NCI-H1048 (cell line): ENCODE results near the gene LSM10.

Source experiments
- DNase-seq: peaks from one replicate; lab custom pipeline; 2025; lab: John Stamatoyannopoulos, UW

LSM10 gene

DNA sequence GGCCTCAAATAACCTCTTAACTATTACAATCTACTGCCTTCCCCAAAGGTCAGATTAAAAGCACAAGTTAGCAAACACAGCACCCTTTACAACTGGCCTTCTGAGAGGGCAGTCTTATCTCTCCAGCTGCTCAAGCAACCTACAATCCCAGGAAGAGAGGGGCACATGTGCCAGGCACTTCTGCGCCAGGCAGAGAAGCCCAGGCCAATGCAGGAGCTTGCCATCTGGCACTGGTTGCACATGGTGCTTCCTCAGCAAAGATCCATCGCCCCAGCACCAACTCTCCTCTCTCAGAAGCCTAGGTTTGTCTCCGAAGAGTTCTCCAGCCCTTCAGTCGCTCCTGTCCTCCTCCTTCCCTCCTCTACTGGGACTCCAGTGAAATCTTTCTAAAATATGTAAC lies 14.5 kb downstream of the LSM10 start:
- no peak for DNase-seq

DNA sequence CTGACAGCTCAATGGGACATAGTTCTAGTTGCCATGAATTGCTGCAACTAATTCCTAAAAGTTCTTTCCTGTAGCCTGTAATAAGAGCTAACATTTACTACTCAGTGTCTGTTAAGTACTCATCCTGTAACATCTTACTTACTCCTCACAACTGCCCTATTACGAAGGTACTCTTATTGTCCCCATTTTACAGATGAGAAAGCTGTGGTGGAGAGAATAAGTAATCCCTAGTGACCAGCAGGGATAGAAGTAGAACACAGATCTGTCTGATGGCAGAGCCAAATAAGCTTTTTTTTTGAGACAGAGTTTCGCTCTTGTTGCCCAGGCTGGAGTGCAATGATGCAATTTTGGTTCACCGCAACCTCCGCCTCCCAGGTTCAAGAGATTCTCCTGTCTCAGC lies 15.0 kb downstream of the LSM10 start:
- DNase-seq: no peak

DNA sequence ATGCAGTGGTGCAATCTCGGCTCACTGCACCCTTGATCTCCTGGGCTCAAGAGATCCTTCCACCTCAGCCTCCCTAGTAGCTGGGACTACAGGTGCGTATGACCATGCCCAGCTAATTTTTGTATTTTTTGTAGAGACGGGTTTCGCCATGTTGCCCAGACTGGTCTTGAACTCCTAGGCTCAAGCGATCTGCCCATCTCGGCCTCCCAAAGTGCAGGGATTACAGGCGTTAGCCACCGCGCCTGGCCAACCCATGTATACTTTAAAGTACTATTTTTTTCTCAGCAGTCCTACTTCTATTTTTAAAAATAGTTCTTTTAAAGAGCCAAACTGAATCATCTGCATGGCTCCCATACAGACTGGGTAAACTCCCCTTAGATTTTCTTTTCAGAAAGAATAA lies 15.5 kb downstream of the LSM10 start:
- no peak for DNase-seq

DNA sequence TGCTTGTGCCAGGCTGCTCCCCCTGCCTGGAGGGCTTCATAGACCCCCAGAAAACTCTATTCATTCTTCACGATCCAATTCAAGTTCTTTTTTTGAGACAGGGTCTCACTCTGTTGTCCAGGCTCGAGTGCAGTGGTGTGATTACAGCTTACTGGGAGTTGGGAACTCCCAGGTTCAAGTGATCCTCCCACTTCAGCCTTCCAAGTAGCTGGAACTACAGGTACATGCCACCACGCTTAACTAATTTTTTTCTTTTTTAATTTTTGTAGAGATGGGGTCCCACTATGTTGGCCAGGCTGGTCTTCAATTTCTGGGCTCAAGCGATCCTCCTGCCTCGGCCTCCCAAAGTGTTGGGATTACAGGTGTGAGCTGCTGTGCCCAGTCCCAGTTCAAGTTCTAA lies 16.3 kb downstream of the LSM10 start:
- DNase-seq: no peak

DNA sequence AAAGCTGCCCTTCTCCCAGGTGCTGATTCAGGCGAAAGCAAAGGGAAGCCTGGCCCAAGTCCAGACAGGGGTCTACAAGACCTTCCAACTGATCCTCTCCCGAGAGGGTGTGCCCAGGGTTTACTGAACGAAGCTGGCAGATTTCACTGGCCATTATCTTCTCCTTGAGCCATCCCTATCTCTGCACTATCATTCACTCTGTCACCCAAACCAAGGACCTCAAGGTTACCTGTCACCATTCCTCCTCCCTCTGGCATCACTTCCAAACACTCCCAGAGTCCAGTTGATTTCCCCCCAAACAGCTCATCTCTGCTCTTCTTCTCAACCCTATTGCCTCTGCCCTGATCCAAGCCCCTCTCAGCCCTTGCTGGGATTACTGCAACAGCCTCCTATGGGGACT lies 16.9 kb downstream of the LSM10 start:
- no peak for DNase-seq

DNA sequence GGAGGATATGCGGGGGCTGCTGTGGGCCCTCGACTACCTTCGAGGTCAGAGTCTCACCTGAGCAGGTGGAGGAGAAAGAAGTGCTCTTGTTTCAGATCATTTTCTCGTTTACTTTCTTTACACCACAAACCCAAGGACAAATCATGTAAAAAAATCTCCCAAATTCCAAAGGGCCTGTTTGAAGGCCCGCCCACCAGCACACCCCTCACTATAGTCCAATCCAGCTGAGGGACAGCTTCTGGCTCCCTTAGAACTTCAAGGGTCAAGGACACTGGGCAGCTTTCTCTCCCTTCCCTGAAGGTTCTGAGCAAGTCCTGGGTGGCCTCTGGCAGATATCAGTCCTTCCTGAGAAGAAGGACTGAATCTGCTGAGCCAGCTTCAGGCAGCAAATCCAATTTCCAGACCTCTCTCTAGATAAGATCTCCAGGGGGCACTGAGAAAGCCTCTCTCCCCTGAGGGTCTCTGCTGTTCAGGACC lies 17.5 kb downstream of the LSM10 start:
- no peak for DNase-seq

DNA sequence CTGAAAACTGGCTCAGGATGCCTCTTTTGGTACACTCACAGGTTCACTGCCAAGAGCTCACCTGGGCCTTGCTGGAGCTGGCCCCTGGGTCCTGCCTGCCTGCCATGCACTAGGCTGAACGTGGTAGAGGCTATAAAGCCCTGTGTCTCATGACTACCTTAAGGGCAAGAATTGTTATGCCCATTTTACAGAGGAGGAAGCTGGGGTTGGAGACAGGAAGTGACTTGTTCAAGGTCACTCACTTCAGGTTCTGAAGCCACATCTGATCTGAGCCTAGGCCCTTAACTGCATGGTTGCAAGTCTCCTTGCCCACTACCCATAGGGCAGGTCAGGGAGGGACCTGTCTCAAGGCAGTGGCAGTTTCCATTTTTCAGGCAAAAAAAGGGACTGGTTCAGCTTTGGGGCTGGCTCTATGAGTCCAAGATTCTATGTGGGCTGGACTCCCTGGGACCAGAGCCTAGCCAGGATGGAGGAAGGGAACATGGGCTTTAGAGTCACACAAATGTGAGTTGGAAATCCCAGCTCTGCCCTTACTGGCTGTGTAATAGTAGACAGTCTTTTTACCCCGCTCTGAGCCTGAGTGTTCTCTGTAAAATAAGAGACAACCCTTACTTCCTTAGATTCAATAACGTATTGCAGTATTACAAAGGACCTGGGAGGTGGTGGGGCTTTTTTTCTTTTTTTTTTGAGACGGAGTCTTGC lies 19.8 kb downstream of the LSM10 start:
- no peak for DNase-seq

DNA sequence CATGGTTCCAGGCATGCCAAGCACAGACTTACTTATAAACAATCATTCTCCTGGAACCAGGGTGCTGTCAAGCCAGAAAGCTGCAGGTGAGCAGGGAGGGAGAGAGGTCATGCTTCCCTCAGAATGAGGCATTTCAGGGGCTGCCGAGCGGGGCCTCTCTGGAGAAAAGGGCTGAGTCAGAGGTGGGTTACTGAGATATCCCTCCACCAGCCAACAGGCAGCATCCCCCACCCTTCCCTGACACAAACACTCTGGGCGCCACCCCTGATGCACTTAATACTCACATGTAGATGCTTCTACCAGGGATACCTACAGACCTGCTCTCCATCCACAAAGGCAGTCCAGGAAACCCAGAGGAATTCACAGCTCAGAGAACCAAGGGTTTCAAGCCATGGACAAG lies 25.1 kb downstream of the LSM10 start:
- no peak for DNase-seq

DNA sequence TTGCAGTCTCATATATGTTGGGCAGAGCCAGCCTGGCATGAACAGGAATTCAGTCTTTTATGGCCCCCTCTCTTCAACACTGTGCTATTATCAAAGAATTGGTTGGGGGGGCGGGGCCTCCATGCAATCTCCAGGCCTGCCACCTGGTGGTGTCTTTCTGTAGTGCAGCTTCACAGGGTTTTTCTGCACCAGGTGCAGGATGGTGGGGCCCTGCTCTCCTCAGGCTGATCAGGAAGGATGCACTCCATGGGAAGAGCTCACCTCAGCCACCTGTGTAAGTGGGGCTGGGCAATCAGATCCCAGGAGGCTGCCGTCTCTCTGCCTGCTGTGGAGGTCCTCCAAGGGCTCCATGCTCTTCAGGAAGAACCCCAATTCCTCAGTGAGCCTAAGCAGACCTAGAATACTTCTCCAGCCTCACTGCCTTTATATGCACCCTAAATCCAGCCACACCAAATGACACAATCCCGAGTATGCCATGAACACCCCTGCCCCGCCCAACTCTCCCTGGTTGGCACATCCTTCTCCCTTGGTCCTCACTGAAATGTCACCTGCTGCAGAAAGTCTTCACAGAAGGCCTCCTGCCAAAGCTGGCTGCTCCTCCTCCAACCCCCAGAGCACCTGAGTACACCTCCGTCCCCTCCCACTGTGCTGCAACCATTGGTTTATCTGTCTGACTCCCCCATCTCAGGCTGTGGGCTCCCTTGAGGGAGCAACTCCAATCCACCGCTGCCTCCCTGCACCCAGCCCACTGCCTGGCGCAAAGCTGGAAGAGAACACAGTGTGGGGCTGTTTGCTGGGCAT lies 28.4 kb downstream of the LSM10 start:
- DNase-seq: peak; percentile 44

DNA sequence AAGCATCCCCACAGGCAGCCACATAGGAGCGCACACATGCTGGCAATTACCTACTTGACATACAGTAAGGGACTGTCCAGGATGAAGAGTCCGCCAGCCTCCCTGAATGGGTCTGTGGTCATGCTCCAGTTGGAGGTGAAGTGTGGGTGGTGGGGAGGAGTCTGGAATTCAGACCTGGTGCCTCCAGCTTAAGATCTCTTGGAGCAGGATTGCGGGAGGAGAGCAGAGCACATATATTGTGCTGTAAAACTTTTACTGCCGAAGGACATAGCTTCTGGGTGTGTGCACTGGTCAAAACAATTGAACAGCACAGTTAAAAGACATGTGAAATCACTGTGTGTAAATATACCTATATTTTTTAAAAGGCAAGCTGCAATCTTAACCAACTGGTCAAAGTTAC lies 29.9 kb downstream of the LSM10 start:
- DNase-seq: no peak

DNA sequence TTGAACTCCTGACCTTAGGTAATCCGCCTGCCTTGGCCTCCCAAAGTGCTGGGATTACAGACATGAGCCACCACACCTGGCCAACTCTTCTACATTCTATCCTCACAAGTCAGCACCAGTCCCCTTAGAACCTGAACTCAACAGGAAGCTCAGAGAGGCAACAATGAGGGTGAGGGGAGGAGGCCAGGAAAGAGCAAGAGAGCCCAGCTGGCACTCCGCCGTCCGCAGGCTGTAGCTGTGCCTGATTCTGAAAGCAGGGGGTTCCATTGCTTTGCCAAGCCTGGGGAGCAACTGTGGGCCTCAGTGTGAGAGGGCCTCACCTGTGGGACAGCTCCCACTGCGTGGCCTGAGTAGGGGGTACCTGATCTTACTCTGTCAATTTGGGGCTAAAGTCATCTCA lies 30.6 kb downstream of the LSM10 start:
- no peak for DNase-seq

DNA sequence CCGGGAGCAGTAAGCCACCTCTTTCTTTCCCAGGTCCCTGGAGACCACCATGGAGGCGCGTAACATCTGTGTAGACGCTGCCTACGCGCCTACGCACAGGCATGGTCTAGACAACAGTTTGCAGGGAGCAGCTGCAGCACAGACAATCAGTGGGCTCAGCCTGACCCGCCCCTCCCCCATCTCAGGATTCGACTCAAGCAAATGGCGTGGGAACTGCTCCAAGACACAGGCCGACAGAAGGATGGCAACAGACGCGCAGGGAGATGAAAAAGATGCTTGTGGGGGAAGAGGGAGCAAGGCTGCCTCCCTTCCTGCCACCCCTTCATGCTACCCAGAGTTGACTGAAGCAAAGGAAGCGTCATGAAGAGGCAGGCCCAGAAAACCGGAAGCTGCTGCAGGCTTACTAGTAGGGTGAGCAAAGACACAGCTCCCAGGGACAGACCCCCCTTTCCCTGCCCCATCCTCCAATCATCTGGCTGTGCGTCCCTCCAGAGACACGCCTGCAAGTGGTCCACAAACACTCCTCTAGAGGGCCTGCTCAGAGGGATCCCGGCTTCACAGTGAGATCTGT lies 31.5 kb downstream of the LSM10 start:
- DNase-seq: no peak

DNA sequence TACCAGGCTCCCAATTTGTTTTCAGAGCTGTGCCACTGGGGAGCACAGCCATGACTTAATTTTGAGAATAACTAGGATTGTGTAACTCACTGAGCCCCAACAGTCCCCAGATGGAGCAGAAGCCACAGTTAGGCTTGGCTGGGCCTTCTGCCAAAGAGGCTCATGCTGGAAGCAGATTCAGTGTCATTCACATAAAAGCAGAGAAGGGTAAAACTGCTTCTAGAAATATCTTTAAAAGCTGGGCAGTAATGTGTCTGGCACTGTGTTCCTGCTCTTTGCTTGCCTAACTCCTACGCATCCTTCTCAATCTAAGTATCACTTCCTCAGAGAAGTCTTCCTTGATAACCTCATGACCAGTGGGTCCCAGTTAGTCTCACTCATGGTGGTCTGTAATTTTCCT lies 32.3 kb downstream of the LSM10 start:
- DNase-seq: no peak

DNA sequence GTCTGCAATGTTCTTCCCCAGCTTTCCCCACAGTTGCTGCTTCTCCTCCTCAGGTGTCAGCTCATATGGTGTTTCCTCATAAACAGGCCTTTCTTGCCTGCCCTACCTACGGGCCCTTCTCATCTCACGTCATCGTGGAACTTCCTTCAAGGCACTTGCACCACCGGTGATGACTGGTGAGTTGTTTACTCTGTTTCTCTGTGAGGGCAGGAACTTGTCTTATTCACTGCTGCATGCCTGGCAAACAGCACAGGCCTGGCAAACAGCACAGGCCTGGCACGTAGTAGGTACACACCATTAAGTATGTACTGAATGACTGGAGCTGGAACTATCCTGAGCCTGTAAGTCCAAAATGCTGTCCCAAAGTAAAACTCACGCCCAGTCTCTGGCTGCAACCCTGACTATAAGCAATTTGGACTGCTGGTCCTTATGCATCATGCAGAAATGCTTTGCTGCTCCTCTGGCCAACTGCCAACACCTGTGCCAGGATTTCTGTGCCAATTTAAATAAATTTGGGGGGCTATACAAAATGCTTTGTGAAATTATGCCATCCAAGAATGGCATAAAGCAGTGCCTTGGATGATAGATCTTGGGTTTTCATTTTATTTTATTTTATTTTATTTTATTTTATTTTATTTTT lies 37.7 kb downstream of the LSM10 start:
- no peak for DNase-seq

DNA sequence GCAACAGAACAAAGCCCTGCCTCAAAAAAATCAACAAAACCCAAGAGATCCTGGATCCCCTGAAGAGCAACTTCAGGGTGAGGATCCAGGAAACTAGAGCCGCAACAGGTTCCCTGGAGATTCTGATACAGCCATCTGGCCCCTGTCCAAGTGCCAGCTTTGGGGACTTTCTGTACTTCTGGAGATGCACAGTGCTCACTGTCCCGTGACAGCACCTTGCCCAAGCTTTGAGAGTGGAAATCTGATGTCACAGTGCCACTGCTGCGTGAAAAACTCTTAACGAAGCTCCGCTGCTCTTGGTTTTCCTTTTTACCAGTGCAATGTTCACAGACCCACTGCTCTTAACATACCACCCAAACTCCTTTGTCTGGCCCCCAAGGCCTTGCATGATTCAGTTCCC lies 38.3 kb downstream of the LSM10 start:
- no peak for DNase-seq

DNA sequence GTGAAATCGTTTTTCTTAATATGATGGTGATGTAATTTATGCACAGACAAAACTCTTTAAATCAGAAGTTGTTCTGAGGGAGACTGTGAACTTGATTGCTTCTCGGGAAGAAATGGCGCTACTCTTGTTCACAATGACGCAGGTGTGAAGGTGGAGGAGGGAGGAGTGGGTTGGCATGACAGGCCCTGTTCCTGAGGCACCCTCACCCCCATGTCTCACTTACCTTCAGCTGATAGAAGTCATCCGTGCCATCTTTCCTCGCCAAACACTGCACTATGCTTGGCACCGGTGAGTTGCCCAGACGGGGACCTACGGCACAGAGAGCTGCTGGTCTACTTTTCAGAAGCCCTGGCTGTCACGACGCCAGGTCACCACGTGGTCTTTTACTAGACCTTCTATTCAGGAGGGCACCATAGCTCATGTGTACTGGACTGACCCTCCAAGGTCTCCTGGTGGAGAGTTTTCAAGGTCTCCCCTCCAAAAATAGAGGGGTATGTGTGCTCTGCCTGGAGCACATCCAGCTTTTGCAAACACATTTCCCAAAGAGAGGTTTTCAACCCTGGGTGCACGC lies 39.1 kb downstream of the LSM10 start:
- DNase-seq: no peak

DNA sequence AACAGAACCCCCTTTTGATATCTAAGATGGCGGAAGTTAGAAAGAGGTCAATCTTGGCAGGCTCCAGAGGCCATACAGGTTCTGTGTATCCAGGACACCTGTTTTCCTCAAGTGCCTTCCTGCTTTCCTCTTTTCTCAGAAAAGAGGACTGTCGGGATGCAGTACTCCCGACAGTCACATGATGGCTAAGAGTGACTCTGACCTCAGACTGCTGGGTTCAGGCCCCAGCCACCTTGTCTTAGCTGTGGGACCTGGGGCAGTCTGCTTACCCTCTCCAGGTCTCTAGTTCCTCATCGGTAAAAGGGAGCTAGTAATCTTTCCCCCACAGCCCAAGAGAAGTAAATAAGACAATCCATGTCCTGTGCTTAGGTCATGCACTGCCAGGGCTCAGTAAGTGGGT lies 41.9 kb downstream of the LSM10 start:
- DNase-seq: no peak

DNA sequence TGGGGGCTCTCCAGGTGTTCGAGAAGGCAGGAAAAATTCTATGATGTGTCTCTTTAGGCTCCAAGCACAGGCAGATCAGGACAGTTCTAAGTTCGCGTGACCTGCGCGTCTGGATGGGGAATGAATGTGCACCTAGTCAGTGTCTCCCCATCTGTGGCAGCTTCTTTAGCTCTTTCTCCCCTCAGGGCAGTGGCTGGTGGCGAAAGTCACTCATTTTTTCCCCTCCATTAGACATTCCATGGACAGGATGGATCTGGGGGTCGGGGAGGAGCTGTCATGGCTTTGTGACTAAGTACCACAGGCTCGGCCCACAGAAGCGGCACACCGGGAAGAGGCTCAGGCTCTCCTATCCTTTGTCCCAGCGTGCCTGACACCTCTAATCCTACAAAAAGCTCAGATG lies 43.2 kb downstream of the LSM10 start:
- DNase-seq: no peak

DNA sequence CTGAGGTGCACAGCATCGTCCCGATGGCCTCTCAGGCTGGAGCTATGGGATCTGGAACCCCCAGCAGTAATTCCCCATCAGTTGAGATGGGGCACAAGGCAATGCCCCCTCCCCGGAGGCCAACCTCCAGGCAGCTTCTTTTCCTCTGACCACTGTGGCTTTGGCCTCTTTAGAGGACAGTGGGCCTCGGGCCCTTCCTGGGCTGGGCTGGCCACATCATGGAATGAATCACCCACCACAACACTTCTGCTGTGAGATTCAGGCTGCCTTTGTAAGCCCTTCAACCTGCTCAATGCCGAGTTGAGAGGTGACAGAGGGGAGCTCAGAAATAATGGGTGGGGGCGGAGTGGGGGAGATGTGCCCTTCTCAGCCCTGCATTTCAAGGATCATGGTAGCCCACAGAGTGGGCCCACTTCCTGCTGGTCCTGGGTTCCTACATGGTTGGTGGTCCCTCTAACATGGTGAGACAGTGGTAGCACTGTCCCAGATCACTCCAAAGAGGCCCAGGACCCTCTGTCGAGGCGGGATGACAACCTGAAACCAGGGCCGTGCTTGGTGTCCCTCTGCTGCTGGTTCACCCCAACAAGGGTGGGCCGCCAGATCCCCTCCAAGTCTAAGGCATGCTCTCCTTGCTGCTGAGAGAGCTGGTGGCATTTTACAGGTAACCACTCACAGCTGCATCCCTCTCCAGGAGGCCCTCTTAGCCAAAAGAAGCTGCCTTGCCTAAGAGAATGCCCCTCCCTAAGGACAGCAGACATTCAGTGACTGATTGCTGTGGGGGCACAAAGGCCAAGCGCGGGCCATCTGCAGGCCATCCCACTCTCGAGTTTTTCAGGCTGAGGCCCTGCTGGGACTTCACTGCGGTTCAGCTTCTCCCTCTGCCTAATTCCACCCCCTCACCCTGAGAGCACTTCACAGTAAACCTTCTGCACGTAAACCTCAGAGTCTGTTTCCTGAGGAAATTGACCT lies 44.5 kb downstream of the LSM10 start:
- DNase-seq: no peak

DNA sequence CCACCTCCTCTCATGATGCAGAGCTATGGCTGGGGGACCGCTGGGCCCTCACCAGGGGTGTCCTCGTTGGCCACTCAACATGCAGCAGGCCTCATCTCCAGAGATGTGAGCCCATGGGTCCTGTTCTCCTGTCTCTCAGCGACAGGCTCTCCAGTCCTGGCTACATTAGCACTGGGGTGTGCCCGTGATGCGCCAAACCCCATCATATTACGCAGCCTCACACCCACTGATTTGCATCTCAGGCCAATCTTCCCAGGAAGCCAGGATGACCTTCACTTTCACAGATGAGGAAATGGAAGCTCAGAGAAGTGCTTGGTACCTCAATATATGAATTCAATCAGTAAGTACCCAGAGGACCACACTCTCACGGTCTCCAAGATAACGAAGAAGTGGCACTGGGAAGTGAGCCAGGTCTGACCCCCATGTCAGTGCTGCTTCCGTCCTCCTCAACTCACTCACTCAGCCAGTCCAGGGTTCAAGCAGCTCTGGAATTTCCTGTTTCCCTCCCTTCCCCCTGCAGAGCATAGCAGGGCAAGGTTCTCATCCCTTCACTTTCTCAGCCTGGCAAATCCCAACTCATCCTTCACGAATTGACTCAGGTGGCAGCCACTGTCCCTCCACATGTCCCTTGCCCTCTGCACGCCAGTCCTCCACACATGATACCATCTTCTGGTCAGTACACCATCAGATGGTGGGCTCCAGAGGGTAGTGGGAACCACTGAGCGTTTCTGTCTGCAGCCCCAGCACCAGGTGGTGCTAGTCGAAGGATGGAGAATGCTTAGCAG lies 45.4 kb downstream of the LSM10 start:
- no peak for DNase-seq
